Endodermal cell (in vitro differentiated cells): ENCODE measurements around the gene DLGAP1. TPM values are rescaled to one million over a fixed set of nuclear protein-coding genes. Genes with fewer than 3 reads are reported as not detected.
A peak's percentile ranks its signal among the peaks of the same experiment; 100 is the strongest.

ENCODE experiments used
- DNase-seq: peaks from one replicate; pipeline ENCODE4 v3.0.0-alpha.2; 2017
- H3K27ac ChIP-seq: 2 replicates; pipeline ENCODE4 v1.5.1; 2013; ENCODE audit warnings: mild to moderate bottlenecking, low read depth, low read length, moderate library complexity
- H3K27me3 ChIP-seq: 2 replicates; pipeline ENCODE4 v1.6.1; 2013; ENCODE audit warnings: mild to moderate bottlenecking, low read length, moderate library complexity; ENCODE audit not compliant: insufficient read depth, control insufficient read depth, poor library complexity, severe bottlenecking
- H3K36me3 ChIP-seq: 2 replicates; pipeline ENCODE4 v1.7.0; 2013; ENCODE audit warnings: mild to moderate bottlenecking, low read length, moderate library complexity; ENCODE audit not compliant: control insufficient read depth, insufficient read depth
- H3K4me1 ChIP-seq: one replicate; pipeline ENCODE4 v1.7.0; 2013; ENCODE audit warnings: low read length; ENCODE audit not compliant: control insufficient read depth, insufficient read depth
- H3K4me3 ChIP-seq: 2 replicates; pipeline ENCODE4 v1.5.1; 2013; ENCODE audit warnings: mild to moderate bottlenecking, low read length, moderate library complexity
- H3K9ac ChIP-seq: 2 replicates; pipeline ENCODE4 v1.6.1; 2013; ENCODE audit warnings: mild to moderate bottlenecking, low read length, moderate library complexity; ENCODE audit not compliant: poor library complexity, severe bottlenecking; ENCODE audit errors: extremely low read depth
- H3K9me3 ChIP-seq: 2 replicates; pipeline ENCODE4 v1.6.1; 2013; ENCODE audit warnings: mild to moderate bottlenecking, low read length, moderate library complexity; ENCODE audit not compliant: control insufficient read depth
- H3K27ac Mint-ChIP-seq: 2 replicates; pipeline ENCODE4 v1.8.0; 2020; ENCODE audit warnings: mixed read lengths
- H3K27me3 Mint-ChIP-seq: 2 replicates; pipeline ENCODE4 v1.8.0; 2021; ENCODE audit warnings: mild to moderate bottlenecking, mixed read lengths; ENCODE audit not compliant: insufficient read depth
- H3K36me3 Mint-ChIP-seq: 2 replicates; pipeline ENCODE4 v1.8.0; 2020; ENCODE audit warnings: low read depth, mixed read lengths
- H3K4me1 Mint-ChIP-seq: 2 replicates; pipeline ENCODE4 v1.8.0; 2020; ENCODE audit warnings: mixed read lengths
- H3K4me3 Mint-ChIP-seq: 2 replicates; pipeline ENCODE4 v1.8.0; 2020; ENCODE audit warnings: mild to moderate bottlenecking, moderate library complexity, mixed read lengths
- H3K9me3 Mint-ChIP-seq: 2 replicates; pipeline ENCODE4 v1.8.0; 2020; ENCODE audit warnings: mild to moderate bottlenecking, mixed read lengths
- CTCF ChIP-seq: fragments of 200-600 bp; sonication (generic); conservative IDR thresholded peaks from 2 replicates; pipeline ENCODE4 v1.5.0; 2021; ENCODE audit warnings: antibody characterized with exemption, mild to moderate bottlenecking
- WGBS, 2 experiments: methylation state at CpG; one replicate each; pipeline versions ENCODE4 v1.1.5 to v1.1.7; 2013; ENCODE audit warnings: missing lambda C conversion rate in 2 of 2, mixed read lengths in 1 of 2; ENCODE audit not compliant: insufficient coverage in 1 of 2, insufficient read length in 1 of 2; 5-methylcytosine and 5-hydroxymethylcytosine counted together
- total RNA-seq, 2 donors: library from RNA; stranded (reverse); fragmentation: NEBNext Ultra II Directional in 1 of 2; extraction: Animal tissue kit (Norgen Biotek cat#: 25700) in 1 of 2; gene quantifications; 2 replicates in 1 of 2; 3 replicates in 1 of 2; pipeline ENCODE4 v1.2.1, GENCODE V29; 2021

DLGAP1 gene
- total RNA-seq, 2 donors from 2014 or later, result 11.5 to 21.5 TPM

GRCh38 chr18:3544537-3544936 lies 910.6 kb downstream of the DLGAP1 start:
- H3K9me3 Mint-ChIP-seq, result no peaks in the 10 kb centered on the region
- Histone ChIP-seq H3K4me3 (no peak overlapping the region), H3K27ac (no peak overlapping the region), H3K4me1 (peaks cover 7% of the 10 kb centered on the region), H3K9ac (no peak overlapping the region), H3K9me3 (no peaks in the 10 kb centered on the region), H3K36me3 (no peaks in the 10 kb centered on the region), H3K27me3 (no peaks in the 10 kb centered on the region)
- H3K27ac Mint-ChIP-seq, result no peak overlapping the region
- WGBS, 2 experiments, result 100% methylated on average over 1 to 2 of the region's 2 CpGs
- H3K27me3 Mint-ChIP-seq, result peaks cover 3% of the 10 kb centered on the region
- H3K4me3 Mint-ChIP-seq, result no peak overlapping the region
- DNase-seq, result no peak
- TF ChIP-seq CTCF, result no peak
- H3K36me3 Mint-ChIP-seq, result no peaks in the 10 kb centered on the region
- H3K4me1 Mint-ChIP-seq, result peaks cover 19% of the 10 kb centered on the region

- TF ChIP-seq CTCF, result no peak
- 92 to 96% methylated on average over 4 to 5 of the region's 5 CpGs for WGBS, 2 experiments
- no peak for DNase-seq
- Mint-ChIP-seq H3K4me3 (no peak overlapping the region), H3K27me3 (peaks cover 3% of the 10 kb centered on the region), H3K36me3 (no peaks in the 10 kb centered on the region), H3K9me3 (no peaks in the 10 kb centered on the region), H3K27ac (no peak overlapping the region), H3K4me1 (peaks cover 26% of the 10 kb centered on the region)
- H3K9ac ChIP-seq, result no peak overlapping the region
- H3K27ac ChIP-seq, result no peak overlapping the region
- no peaks in the 10 kb centered on the region for H3K27me3 ChIP-seq
- peaks cover 7% of the 10 kb centered on the region for H3K4me1 ChIP-seq
- H3K4me3 ChIP-seq, result no peak overlapping the region
- no peaks in the 10 kb centered on the region for H3K9me3 ChIP-seq
- H3K36me3 ChIP-seq, result no peaks in the 10 kb centered on the region
Observed at GRCh38 chr18:3541549-3542386, 913.3 kb downstream of the DLGAP1 start.

- no peaks in the 10 kb centered on the region for H3K9me3 Mint-ChIP-seq
- Histone ChIP-seq H3K9me3 (no peaks in the 10 kb centered on the region), H3K27ac (no peak overlapping the region), H3K9ac (no peak overlapping the region), H3K36me3 (no peaks in the 10 kb centered on the region), H3K4me3 (no peak overlapping the region), H3K27me3 (no peaks in the 10 kb centered on the region), H3K4me1 (peaks cover 7% of the 10 kb centered on the region)
- H3K27me3 Mint-ChIP-seq, result peaks cover 3% of the 10 kb centered on the region
- DNase-seq, result peak; percentile 80
- WGBS, 2 experiments, result 64 to 71% methylated on average over 5 to 6 of the region's 6 CpGs
- no peak overlapping the region for H3K27ac Mint-ChIP-seq
- H3K36me3 Mint-ChIP-seq, result no peaks in the 10 kb centered on the region
- TF ChIP-seq CTCF, result no peak
- no peak overlapping the region for H3K4me3 Mint-ChIP-seq
- peaks cover 26% of the 10 kb centered on the region for H3K4me1 Mint-ChIP-seq
Observed at GRCh38 chr18:3540805-3541548, 914.1 kb downstream of the DLGAP1 start.
